CD8-positive, alpha-beta memory T cell (primary cell): ENCODE data around the gene CACNA1G. TPM values are rescaled to one million over a fixed set of nuclear protein-coding genes. Genes with fewer than 3 reads are reported as not detected.
A peak's percentile ranks its signal among the peaks of the same experiment; 100 is the strongest.

Source experiments
- CTCF ChIA-PET: fragments of 350-600 bp; sonication (Branson Sonifier 250); formaldehyde crosslinking; loops from one replicate; lab custom pipeline; 2021; ENCODE audit warnings: antibody characterized with exemption; lab: Charles Lee
- POLR2A ChIA-PET: fragments of 350-600 bp; sonication (Branson Sonifier 250); formaldehyde crosslinking; loops from one replicate; lab custom pipeline; 2021; ENCODE audit warnings: antibody characterized with exemption; lab: Charles Lee
- DNase-seq, 5 donors: peaks; one replicate each; pipeline versions ENCODE4 v3.0.0 to v3.0.0-alpha.2; 2020 to 2022; ENCODE audit warnings: mixed read lengths in 1 of 5
- H3K27ac ChIP-seq: one replicate; pipeline ENCODE4 v1.7.0; 2013; ENCODE audit warnings: low read depth, mild to moderate bottlenecking, low read length, moderate library complexity
- H3K27me3 ChIP-seq: 2 replicates; pipeline ENCODE4 v1.7.0; 2013; ENCODE audit warnings: low read length, mild to moderate bottlenecking; ENCODE audit not compliant: insufficient read depth, poor library complexity, severe bottlenecking
- H3K36me3 ChIP-seq: 2 replicates; pipeline ENCODE4 v1.7.0; 2013; ENCODE audit warnings: mild to moderate bottlenecking, low read length, moderate library complexity; ENCODE audit not compliant: insufficient read depth
- H3K4me1 ChIP-seq: 2 replicates; pipeline ENCODE4 v1.7.0; 2013; ENCODE audit warnings: mild to moderate bottlenecking, low read length, moderate library complexity; ENCODE audit not compliant: insufficient read depth
- H3K4me3 ChIP-seq: 2 replicates; pipeline ENCODE4 v1.7.0; 2013; ENCODE audit warnings: mild to moderate bottlenecking, low read length
- H3K9me3 ChIP-seq: 2 replicates; pipeline ENCODE4 v1.7.0; 2013; ENCODE audit warnings: mild to moderate bottlenecking, low read length
- H3K27ac Mint-ChIP-seq, 8 donors: one replicate each; pipeline ENCODE4 v1.8.0; 2020 to 2021; ENCODE audit warnings: mixed read lengths in 8 of 8, mild to moderate bottlenecking in 6 of 8, inconsistent platforms in 3 of 8, moderate library complexity in 3 of 8
- H3K27me3 Mint-ChIP-seq, 2 donors: one replicate each; pipeline ENCODE4 v1.8.0; 2020 to 2021; ENCODE audit warnings: mixed read lengths in 2 of 2, mild to moderate bottlenecking in 1 of 2, moderate library complexity in 1 of 2
- H3K36me3 Mint-ChIP-seq, 3 donors: one replicate each; pipeline ENCODE4 v1.8.0; 2020 to 2021; ENCODE audit warnings: mixed read lengths in 3 of 3, inconsistent platforms in 1 of 3, mild to moderate bottlenecking in 1 of 3
- H3K4me1 Mint-ChIP-seq, 3 donors: one replicate each; pipeline ENCODE4 v1.8.0; 2020 to 2021; ENCODE audit warnings: mixed read lengths in 3 of 3, inconsistent platforms in 1 of 3, mild to moderate bottlenecking in 1 of 3
- H3K4me3 Mint-ChIP-seq, 7 donors: one replicate each; pipeline ENCODE4 v1.8.0; 2020 to 2021; ENCODE audit warnings: mixed read lengths in 7 of 7, mild to moderate bottlenecking in 6 of 7, moderate library complexity in 4 of 7, inconsistent platforms in 2 of 7
- H3K9me3 Mint-ChIP-seq, 5 donors: one replicate each; pipeline ENCODE4 v1.8.0; 2020 to 2022; ENCODE audit warnings: mixed read lengths in 5 of 5, mild to moderate bottlenecking in 3 of 5, moderate library complexity in 2 of 5, inconsistent platforms in 1 of 5
- polyA plus RNA-seq: library from polyadenylated mRNA; unstranded; fragments of 300-500 nt; fragmentation: Illumina TruSeq; gene quantifications from one replicate; pipeline ENCODE4 v1.2.3, GENCODE V29; 2021
- total RNA-seq, 2 experiments: library from RNA; stranded (reverse); gene quantifications; one replicate each; pipeline ENCODE4 v1.2.3, GENCODE V29; 2021

The CACNA1G gene
- total and polyA plus RNA-seq, 3 experiments from 2014 or later: 0.07 TPM; not detected in 2

DNA sequence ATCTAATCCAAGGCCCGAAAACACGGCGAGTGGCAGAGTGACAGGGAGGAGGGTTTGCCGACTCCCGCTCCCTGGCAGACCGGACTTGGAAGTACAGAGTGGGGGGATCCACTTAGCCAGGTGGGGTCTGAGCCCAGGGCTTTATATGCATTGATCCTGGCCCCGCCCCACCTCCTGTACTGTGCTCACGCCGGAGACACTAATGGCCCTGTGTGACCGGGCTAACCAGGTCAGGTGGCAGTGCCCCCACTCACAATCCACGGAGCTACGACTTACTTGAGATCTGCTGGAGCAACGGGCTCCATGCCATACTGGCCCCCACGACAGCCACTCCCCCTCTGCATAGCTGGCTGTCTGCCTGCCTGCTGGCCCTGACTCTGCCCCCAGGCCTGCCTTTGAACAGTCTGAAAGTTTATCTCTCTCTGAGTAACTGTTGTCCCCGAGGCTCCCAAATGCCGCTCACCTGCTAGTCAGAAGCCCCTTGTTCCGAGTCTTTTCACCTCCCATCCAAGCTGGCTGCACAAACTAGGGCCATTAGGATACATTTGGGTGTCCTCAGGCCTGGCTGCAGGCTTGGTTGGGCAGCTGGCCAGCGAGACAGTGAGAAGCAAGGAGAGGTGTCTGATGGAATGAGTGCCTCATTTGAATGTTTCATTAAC, 28.0 kb downstream of the CACNA1G start:
- no peaks in the 10 kb centered on the region for H3K36me3 ChIP-seq
- POLR2A ChIA-PET: no interaction called here
- no peak overlapping the region for H3K4me3 ChIP-seq
- CTCF ChIA-PET: no interaction called here
- H3K4me3 Mint-ChIP-seq: no peak overlapping the region
- DNase-seq: no peak
- no peak overlapping the region for H3K27ac ChIP-seq
- H3K4me1 ChIP-seq: no peaks in the 10 kb centered on the region
- no peaks in the 10 kb centered on the region for H3K9me3 ChIP-seq
- H3K4me1 Mint-ChIP-seq: no peaks in the 10 kb centered on the region
- H3K9me3 Mint-ChIP-seq: no peaks in the 10 kb centered on the region
- H3K27me3 ChIP-seq: no peaks in the 10 kb centered on the region
- H3K27me3 Mint-ChIP-seq: peaks cover 0 to 6% of the 10 kb centered on the region in 2 donors
- H3K36me3 Mint-ChIP-seq: no peaks in the 10 kb centered on the region
- no peak overlapping the region for H3K27ac Mint-ChIP-seq

DNA sequence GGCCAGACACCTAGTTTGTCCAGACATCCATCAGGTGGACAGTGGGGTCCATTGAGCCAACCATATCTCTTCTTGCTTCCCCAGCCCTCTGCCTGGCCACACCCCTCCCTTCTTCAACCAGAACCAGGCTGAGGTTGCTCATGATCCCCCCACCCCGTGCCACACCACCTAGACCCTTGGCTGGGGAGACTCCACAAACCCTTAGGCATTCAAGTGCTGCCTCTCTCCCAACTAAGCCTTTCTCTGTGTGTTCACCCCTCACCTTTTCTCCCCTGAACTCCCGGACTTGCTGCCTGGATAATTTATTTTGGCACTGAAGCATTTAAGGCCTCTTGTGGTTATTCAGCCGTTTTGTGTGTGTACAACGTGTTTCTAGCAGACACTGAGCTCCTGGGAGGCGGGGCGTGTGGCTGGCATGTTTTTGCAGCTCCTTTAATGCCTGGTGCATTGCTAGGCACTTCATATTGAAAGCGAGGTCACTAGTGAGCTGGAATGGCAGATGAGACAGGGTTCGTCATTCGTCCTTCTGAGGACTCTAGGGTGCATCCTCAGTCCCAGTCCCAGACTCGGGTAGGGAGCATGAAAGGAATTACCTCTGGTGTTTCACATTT, 28.7 kb downstream of the CACNA1G start:
- ChIA-PET CTCF (no interaction called here), POLR2A (no interaction called here)
- no peaks in the 10 kb centered on the region for H3K27me3 ChIP-seq
- H3K4me3 ChIP-seq: no peak overlapping the region
- Mint-ChIP-seq H3K27me3 (peaks cover 0 to 6% of the 10 kb centered on the region in 2 donors), H3K4me3 (no peak overlapping the region), H3K27ac (peak overlapping the region in 1 of 8 donors; percentile 76), H3K36me3 (no peaks in the 10 kb centered on the region), H3K4me1 (no peaks in the 10 kb centered on the region), H3K9me3 (no peaks in the 10 kb centered on the region)
- no peak overlapping the region for H3K27ac ChIP-seq
- no peaks in the 10 kb centered on the region for H3K9me3 ChIP-seq
- H3K36me3 ChIP-seq: no peaks in the 10 kb centered on the region
- DNase-seq: no peak
- no peaks in the 10 kb centered on the region for H3K4me1 ChIP-seq

DNA sequence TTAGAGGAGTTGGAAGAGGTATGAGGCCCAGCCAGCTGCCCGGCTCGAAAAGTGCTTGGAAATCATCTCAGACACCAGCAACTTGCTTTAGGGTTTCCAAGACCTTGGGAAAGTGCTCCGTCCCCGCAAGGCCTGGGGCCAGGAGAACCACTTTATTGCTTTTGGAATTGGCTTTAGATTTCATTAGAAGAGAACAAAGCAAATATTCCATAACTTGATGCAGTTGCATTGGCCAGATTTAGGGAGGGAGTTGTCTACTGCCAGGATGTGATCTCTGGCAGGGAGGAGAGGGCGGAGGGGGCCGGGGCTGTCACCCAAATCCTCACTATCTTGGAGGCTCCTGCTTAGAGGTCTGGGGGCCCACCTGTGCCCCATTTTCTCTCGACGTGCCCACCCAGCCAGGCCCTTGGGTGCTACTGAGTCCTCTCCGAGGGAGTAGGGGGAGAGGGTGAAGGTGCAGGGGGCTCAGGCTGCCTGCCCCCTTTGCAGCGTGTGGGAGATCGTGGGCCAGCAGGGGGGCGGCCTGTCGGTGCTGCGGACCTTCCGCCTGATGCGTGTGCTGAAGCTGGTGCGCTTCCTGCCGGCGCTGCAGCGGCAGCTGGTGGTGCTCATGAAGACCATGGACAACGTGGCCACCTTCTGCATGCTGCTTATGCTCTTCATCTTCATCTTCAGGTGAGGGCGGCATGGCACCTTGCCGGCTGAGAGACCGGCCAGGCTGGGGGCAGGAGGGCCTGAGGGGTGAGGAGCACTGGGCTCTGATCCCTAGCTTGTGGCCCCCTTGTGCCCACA, 30.6 kb downstream of the CACNA1G start:
- Mint-ChIP-seq H3K4me3 (no peak overlapping the region), H3K27ac (no peak overlapping the region), H3K4me1 (no peaks in the 10 kb centered on the region), H3K27me3 (peaks cover 4 to 8% of the 10 kb centered on the region in 2 donors), H3K36me3 (no peaks in the 10 kb centered on the region), H3K9me3 (no peaks in the 10 kb centered on the region)
- ChIA-PET POLR2A (no interaction called here), CTCF (no interaction called here)
- no peak for DNase-seq
- H3K4me3 ChIP-seq: no peak overlapping the region
- no peaks in the 10 kb centered on the region for H3K27me3 ChIP-seq
- H3K36me3 ChIP-seq: no peaks in the 10 kb centered on the region
- no peaks in the 10 kb centered on the region for H3K9me3 ChIP-seq
- H3K4me1 ChIP-seq: no peaks in the 10 kb centered on the region
- no peak overlapping the region for H3K27ac ChIP-seq

DNA sequence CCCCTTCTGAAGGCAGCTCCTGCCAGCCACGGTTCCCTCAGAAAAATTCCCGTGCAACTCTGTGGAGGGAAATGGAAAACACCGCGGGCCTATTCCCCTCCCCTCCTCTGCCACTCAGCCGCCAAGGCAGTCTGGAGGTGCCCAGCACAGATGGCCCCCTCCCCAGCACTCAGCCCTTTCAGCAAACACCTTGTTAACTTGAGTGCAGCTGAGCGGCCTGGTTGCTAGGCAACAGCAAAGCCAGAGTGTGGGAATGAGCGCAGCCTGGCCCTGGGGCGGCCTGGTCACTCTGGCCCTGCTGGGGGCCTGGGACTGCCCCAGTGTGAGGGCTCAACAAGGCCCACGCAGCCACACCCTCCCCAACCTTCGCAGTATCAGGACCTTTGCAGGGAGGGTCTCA, 32.8 kb downstream of the CACNA1G start:
- Mint-ChIP-seq H3K27me3 (peaks cover 4 to 8% of the 10 kb centered on the region in 2 donors), H3K4me1 (no peaks in the 10 kb centered on the region), H3K27ac (no peak overlapping the region), H3K36me3 (no peaks in the 10 kb centered on the region), H3K4me3 (no peak overlapping the region), H3K9me3 (no peaks in the 10 kb centered on the region)
- no peak overlapping the region for H3K4me3 ChIP-seq
- H3K4me1 ChIP-seq: no peaks in the 10 kb centered on the region
- H3K27ac ChIP-seq: no peak overlapping the region
- no peaks in the 10 kb centered on the region for H3K36me3 ChIP-seq
- DNase-seq: no peak
- H3K9me3 ChIP-seq: no peaks in the 10 kb centered on the region
- ChIA-PET POLR2A (no interaction called here), CTCF (no interaction called here)
- H3K27me3 ChIP-seq: no peaks in the 10 kb centered on the region

DNA sequence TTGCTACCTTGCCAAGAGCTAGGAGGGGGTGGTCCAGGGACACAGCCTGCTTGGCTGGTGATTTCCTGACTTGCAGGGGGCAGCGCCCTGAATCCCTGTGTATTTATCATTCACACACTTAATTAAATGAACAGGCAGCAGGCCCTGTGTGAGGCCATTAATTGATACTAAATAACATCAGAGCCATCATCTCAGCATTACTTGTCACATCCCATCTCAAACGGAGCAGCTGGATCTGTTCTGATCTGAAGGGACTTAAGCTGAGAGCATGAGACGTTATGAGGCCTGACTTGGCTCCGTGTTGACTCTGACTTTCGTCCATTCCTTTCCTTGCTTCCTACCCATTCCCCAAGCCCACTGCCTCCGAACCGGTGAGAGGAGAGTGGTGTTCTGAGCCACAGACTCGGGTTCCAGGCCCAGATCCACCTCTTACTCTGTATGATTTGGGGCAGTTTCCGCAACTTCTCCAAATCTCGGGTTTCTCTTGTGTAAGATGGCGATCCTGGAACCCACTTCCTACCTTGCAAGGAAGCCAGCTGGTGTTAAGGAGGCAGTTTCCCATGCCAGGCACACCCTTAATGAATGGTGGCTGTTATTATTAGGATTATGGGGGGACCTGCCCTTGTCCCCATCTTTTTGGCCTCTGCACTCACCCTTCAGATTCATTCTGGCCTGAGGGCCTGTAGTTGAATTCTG, 33.8 kb downstream of the CACNA1G start:
- ChIA-PET CTCF (no interaction called here), POLR2A (no interaction called here)
- Mint-ChIP-seq H3K36me3 (no peaks in the 10 kb centered on the region), H3K27me3 (peaks cover 4 to 8% of the 10 kb centered on the region in 2 donors), H3K4me3 (no peak overlapping the region), H3K4me1 (no peaks in the 10 kb centered on the region), H3K9me3 (no peaks in the 10 kb centered on the region), H3K27ac (no peak overlapping the region)
- DNase-seq: no peak
- Histone ChIP-seq H3K27me3 (no peaks in the 10 kb centered on the region), H3K36me3 (no peaks in the 10 kb centered on the region), H3K9me3 (no peaks in the 10 kb centered on the region), H3K4me3 (no peak overlapping the region), H3K27ac (no peak overlapping the region), H3K4me1 (no peaks in the 10 kb centered on the region)

DNA sequence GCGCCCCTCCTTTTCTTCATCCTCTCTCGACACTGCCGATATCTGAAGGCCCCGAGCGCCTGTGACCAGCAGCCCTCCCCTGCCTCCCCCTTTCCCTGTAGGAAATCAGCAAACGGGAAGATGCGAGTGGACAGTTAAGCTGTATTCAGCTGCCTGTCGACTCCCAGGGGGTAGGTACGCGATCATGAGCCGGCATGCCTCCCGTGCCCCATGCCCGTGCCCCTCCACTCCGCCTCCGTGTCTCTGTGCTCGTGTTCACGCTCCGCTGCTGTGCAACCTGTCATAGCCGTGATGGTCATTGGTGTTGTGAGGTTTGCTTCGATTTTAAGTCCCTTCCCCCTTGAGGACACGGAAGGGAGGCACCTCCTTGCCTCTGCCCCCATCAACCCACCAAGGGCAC, 34.4 kb downstream of the CACNA1G start:
- Histone ChIP-seq H3K27me3 (no peaks in the 10 kb centered on the region), H3K4me3 (no peak overlapping the region), H3K4me1 (no peaks in the 10 kb centered on the region), H3K36me3 (no peaks in the 10 kb centered on the region), H3K9me3 (no peaks in the 10 kb centered on the region), H3K27ac (no peak overlapping the region)
- Mint-ChIP-seq H3K36me3 (no peaks in the 10 kb centered on the region), H3K4me3 (no peak overlapping the region), H3K27ac (no peak overlapping the region), H3K4me1 (no peaks in the 10 kb centered on the region), H3K27me3 (peaks cover 4% of the 10 kb centered on the region in 2 donors), H3K9me3 (no peaks in the 10 kb centered on the region)
- no peak for DNase-seq
- POLR2A ChIA-PET: no interaction called here
- CTCF ChIA-PET: no interaction called here

DNA sequence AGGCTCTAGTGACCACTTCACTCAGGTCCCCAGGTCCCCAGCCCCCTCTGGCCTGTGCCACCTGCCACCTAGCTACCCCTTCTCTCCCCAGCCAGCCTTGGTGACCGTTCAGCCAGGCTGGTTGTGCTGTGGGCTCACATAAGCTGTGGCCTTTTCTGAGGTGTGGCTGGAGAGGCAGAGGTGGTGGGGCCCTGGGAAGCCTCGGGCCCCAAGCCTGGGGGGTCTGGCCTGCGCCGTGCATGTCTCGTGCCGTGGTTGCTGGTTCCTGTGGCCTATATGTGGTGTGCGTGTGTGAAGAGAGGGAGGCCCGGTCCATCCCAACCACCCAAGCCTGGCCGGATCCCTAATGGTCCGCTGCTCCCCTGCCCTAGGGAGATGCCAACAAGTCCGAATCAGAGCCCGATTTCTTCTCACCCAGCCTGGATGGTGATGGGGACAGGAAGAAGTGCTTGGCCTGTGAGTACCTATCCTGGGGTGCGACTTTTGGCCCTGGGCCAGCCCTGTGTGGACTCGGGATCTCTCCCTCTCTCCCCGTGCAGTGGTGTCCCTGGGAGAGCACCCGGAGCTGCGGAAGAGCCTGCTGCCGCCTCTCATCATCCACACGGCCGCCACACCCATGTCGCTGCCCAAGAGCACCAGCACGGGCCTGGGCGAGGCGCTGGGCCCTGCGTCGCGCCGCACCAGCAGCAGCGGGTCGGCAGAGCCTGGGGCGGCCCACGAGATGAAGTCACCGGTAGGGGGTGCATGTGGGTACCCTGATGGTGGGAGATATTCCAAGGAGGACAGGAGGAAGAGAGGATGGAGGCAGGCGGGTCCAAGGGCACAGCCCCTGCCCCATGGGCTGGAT, 35.9 kb downstream of the CACNA1G start:
- Histone ChIP-seq H3K27me3 (no peaks in the 10 kb centered on the region), H3K4me3 (no peak overlapping the region), H3K27ac (no peak overlapping the region), H3K36me3 (no peaks in the 10 kb centered on the region), H3K9me3 (no peaks in the 10 kb centered on the region), H3K4me1 (no peaks in the 10 kb centered on the region)
- Mint-ChIP-seq H3K4me3 (no peak overlapping the region), H3K27me3 (peaks cover 4% of the 10 kb centered on the region in 2 donors), H3K27ac (no peak overlapping the region), H3K9me3 (no peaks in the 10 kb centered on the region), H3K36me3 (no peaks in the 10 kb centered on the region), H3K4me1 (no peaks in the 10 kb centered on the region)
- no peak for DNase-seq
- CTCF ChIA-PET: no interaction called here
- POLR2A ChIA-PET: no interaction called here
